ENCODE data around the gene PELI1. TPM values are rescaled to one million over a fixed set of nuclear protein-coding genes. Genes with fewer than 3 reads are reported as not detected.
"Not testable (repeated sequence)": the region's sequence is repeated elsewhere in the genome, so short reads cannot be mapped to it uniquely, and the experiment has no call there.

The PELI1 gene
- total RNA-seq, 4 donors from 2014 or later: 38.4 to 57.0 (median 46.0) TPM

DNA sequence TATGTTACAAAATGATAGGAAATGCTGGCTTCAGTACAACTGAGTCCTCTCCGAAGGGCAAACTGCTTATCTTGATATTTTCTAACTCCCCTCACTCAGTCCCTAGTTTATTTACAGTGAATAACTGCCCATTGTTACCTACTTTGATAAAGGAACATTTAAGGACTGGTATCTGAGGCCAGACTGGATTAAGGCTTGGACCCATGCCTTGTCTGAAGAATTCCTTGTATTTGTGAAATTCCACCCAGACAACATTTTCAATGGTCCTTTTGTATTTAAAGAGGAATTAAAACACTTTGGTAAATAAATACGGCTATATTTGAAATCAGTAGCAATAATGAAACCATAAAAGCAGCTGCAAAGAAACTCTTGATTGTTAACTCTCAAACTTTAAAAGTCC, 58.3 kb downstream of the PELI1 start:
- intact Hi-C loops (cut with DNase I; ENCODE audit: low total_unique reads): no loop called here
- no peak for DNase-seq (ENCODE audit: low spot score in 2 of 2)
- no peak for TF ChIP-seq POLR2A (IDR thresholded peaks at IDR 0.05)
- TF ChIP-seq, protein P1, sequence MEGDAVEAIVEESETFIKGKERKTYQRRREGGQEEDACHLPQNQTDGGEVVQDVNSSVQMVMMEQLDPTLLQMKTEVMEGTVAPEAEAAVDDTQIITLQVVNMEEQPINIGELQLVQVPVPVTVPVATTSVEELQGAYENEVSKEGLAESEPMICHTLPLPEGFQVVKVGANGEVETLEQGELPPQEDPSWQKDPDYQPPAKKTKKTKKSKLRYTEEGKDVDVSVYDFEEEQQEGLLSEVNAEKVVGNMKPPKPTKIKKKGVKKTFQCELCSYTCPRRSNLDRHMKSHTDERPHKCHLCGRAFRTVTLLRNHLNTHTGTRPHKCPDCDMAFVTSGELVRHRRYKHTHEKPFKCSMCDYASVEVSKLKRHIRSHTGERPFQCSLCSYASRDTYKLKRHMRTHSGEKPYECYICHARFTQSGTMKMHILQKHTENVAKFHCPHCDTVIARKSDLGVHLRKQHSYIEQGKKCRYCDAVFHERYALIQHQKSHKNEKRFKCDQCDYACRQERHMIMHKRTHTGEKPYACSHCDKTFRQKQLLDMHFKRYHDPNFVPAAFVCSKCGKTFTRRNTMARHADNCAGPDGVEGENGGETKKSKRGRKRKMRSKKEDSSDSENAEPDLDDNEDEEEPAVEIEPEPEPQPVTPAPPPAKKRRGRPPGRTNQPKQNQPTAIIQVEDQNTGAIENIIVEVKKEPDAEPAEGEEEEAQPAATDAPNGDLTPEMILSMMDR (IDR thresholded peaks at IDR 0.05): no peak
- 57 to 65% methylated on average over 2 of the region's 2 CpGs for WGBS, 2 donors
- no peak overlapping the region for H3K4me3 ChIP-seq (ENCODE audit: low read depth, poor library complexity, severe bottlenecking)

GRCh38 chr2:64081046-64081445, 63.2 kb downstream of the PELI1 start:
- intact Hi-C loops (cut with DNase I; ENCODE audit: low total_unique reads): no loop called here
- no peak overlapping the region for H3K4me3 ChIP-seq (ENCODE audit: low read depth, poor library complexity, severe bottlenecking)
- no peak for DNase-seq (ENCODE audit: low spot score in 2 of 2)
- 61 to 72% methylated on average over 8 of the region's 8 CpGs for WGBS, 2 donors
- TF ChIP-seq, protein P1 (IDR thresholded peaks at IDR 0.05): no peak
- TF ChIP-seq POLR2A (IDR thresholded peaks at IDR 0.05): no peak

DNA sequence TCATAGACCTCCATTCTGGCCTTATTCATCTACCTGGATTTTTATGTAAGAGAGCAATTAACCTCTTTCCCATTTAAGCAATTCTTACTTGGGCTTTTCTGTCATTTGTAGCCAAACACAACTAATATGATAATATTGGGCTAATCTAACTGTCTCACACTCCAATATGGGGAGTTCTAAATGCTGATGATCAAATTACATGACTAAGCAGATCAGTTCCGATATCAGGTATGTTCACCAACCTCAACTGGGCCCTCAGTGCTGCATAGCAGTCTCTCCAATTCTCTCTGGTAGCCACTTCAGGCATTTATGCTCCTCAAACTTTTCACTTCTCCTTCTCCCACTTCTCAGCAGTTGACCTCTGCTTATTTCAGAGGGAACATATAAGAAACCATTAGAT, 64.0 kb downstream of the PELI1 start:
- intact Hi-C loops (cut with DNase I; ENCODE audit: low total_unique reads): no loop called here
- H3K4me3 ChIP-seq (ENCODE audit: low read depth, poor library complexity, severe bottlenecking): no peak overlapping the region
- 100% methylated on average over 1 of the region's 1 CpG for WGBS, 2 donors
- DNase-seq (ENCODE audit: low spot score in 2 of 2): no peak
- no peak for TF ChIP-seq POLR2A (IDR thresholded peaks at IDR 0.05)
- TF ChIP-seq, protein P1 (IDR thresholded peaks at IDR 0.05): no peak

- intact Hi-C loops (cut with DNase I; ENCODE audit: low total_unique reads); DNase-seq (ENCODE audit: low spot score in 2 of 2); H3K4me3 ChIP-seq (ENCODE audit: low read depth, poor library complexity, severe bottlenecking): not testable (repeated sequence)
- WGBS, 2 donors: 94 to 96% methylated on average over 6 of the region's 6 CpGs
Observed at GRCh38 chr2:64079688-64080087, 64.5 kb downstream of the PELI1 start.

GRCh38 chr2:64076828-64077227, 67.4 kb downstream of the PELI1 start:
- DNase-seq (ENCODE audit: low spot score in 2 of 2); H3K4me3 ChIP-seq (ENCODE audit: low read depth, poor library complexity, severe bottlenecking); intact Hi-C loops (cut with DNase I; ENCODE audit: low total_unique reads): not testable (repeated sequence)
- WGBS, 2 donors: 93 to 95% methylated on average over 7 of the region's 7 CpGs

- H3K4me3 ChIP-seq (ENCODE audit: low read depth, poor library complexity, severe bottlenecking); DNase-seq (ENCODE audit: low spot score in 2 of 2); intact Hi-C loops (cut with DNase I; ENCODE audit: low total_unique reads): not testable (repeated sequence)
- WGBS, 2 donors: 91 to 92% methylated on average over 6 of the region's 6 CpGs
Observed at GRCh38 chr2:64074616-64075015, 69.6 kb downstream of the PELI1 start.

DNA sequence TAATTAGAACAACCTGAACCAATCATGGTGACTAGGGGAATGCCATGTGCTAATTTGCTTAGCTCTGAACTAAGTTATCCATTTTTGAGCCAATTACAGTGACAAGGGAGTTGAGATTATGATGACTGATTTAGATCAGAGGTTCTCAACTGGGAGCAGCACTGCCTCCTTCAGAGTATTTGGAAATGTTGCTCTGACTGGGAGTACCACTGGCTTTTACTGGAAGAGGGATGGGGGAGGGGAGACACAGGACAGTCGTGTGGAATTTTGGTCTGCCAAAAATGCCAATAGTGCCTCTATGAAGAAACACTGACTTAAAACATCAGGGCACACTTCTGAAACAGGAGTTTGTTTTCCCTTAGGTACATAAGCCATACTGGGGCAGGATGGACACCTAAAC, 76.9 kb downstream of the PELI1 start:
- 31 to 54% methylated on average over 1 of the region's 1 CpG for WGBS, 2 donors
- TF ChIP-seq POLR2A (IDR thresholded peaks at IDR 0.05): no peak
- intact Hi-C loops (cut with DNase I; ENCODE audit: low total_unique reads): no loop called here
- H3K4me3 ChIP-seq (ENCODE audit: low read depth, poor library complexity, severe bottlenecking): no peak overlapping the region
- no peak for DNase-seq (ENCODE audit: low spot score in 2 of 2)

GRCh38 chr2:64065516-64065915, 78.7 kb downstream of the PELI1 start:
- intact Hi-C loops (cut with DNase I; ENCODE audit: low total_unique reads): no loop called here
- WGBS, 2 donors: 49 to 74% methylated on average over 6 of the region's 6 CpGs
- no peak for TF ChIP-seq POLR2A (IDR thresholded peaks at IDR 0.05)
- TF ChIP-seq, protein P1 (IDR thresholded peaks at IDR 0.05): no peak
- no peak overlapping the region for H3K4me3 ChIP-seq (ENCODE audit: low read depth, poor library complexity, severe bottlenecking)
- no peak for DNase-seq (ENCODE audit: low spot score in 2 of 2)
